Activated CD4-positive, alpha-beta T cell treated with anti-CD3 and anti-CD28 coated beads for 36 hours (primary cell): Measurements from ENCODE around the gene JPH4. TPM values are rescaled to one million over a fixed set of nuclear protein-coding genes. Genes with fewer than 3 reads are reported as not detected.

Experiments
- ATAC-seq: fragments of 200-7000 bp; cut with Tn5 transposase; one replicate; pipeline ENCODE4 v1.10.0; 2021; ENCODE audit warnings: mild to moderate bottlenecking, moderate library complexity
- CTCF ChIA-PET: fragments of 350-600 bp; sonication (Branson Sonifier 250); formaldehyde crosslinking; loops from one replicate; lab custom pipeline; 2021; ENCODE audit warnings: antibody characterized with exemption; lab: Charles Lee
- POLR2A ChIA-PET: fragments of 350-600 bp; sonication (Branson Sonifier 250); formaldehyde crosslinking; loops from one replicate; lab custom pipeline; 2021; ENCODE audit warnings: antibody characterized with exemption, inconsistent platforms; lab: Charles Lee
- DNase-seq: peaks from one replicate; pipeline ENCODE4 v3.0.0-alpha.2; 2020
- H3K27ac Mint-ChIP-seq: one replicate; pipeline ENCODE4 v1.8.0; 2021; ENCODE audit warnings: mixed read lengths
- H3K27me3 Mint-ChIP-seq: one replicate; pipeline ENCODE4 v1.8.0; 2021; ENCODE audit warnings: mixed read lengths
- H3K36me3 Mint-ChIP-seq: one replicate; pipeline ENCODE4 v1.8.0; 2021; ENCODE audit warnings: low read depth, mixed read lengths
- H3K4me1 Mint-ChIP-seq: one replicate; pipeline ENCODE4 v1.8.0; 2021; ENCODE audit warnings: mixed read lengths
- H3K4me3 Mint-ChIP-seq: one replicate; pipeline ENCODE4 v1.8.0; 2021; ENCODE audit warnings: mild to moderate bottlenecking, moderate library complexity, mixed read lengths
- H3K9me3 Mint-ChIP-seq: one replicate; pipeline ENCODE4 v1.8.0; 2021; ENCODE audit warnings: low read depth, mixed read lengths
- intact Hi-C, 2 experiments: fragments of 100-400 bp; cut with DNase I in 1 of 2; cut with micrococcal nuclease in 1 of 2; formaldehyde crosslinking; loops; one replicate each; pipeline versions ENCODE4 v1.14.2 to v1.15.1; 2022 to 2024; cut with DNase I, micrococcal nuclease
- total RNA-seq, 2 experiments: library from RNA; stranded (reverse); gene quantifications; one replicate each; pipeline ENCODE4 v1.2.3, GENCODE V29; 2021

The JPH4 gene
- total RNA-seq, 2 experiments from 2014 or later = not detected

- DNase-seq (no peak), ATAC-seq (no peak)
- ChIA-PET CTCF (interaction anchor here (0.7 to 8.9 kb wide), 15 partner anchors 8 to 239 kb away, joined by 3 to 150 read pairs (median 4); partner anchors contain the start of gene ZFHX2), POLR2A (no interaction called here)
- Mint-ChIP-seq H3K4me3 (no peak overlapping the region), H3K9me3 (no peaks in the 10 kb centered on the region), H3K36me3 (peaks cover 55% of the 10 kb centered on the region), H3K4me1 (peaks cover 37% of the 10 kb centered on the region), H3K27ac (no peak overlapping the region), H3K27me3 (no peaks in the 10 kb centered on the region)
- intact Hi-C loops = loop anchor here (1.0 kb wide), 3 partner anchors 79 to 234 kb away; no protein-coding TSS in a partner anchor
Measured at GRCh38 chr14:23561873-23562821, 16.4 kb downstream of the JPH4 start.

- peaks cover 51% of the 10 kb centered on the region for H3K36me3 Mint-ChIP-seq
- H3K4me3 Mint-ChIP-seq = no peak overlapping the region
- POLR2A ChIA-PET = no interaction called here
- H3K4me1 Mint-ChIP-seq = peaks cover 35% of the 10 kb centered on the region
- H3K27ac Mint-ChIP-seq = no peak overlapping the region
- H3K27me3 Mint-ChIP-seq = no peaks in the 10 kb centered on the region
- CTCF ChIA-PET = interaction anchor here (0.7 to 8.9 kb wide), 12 partner anchors 10 to 238 kb away, joined by 3 to 150 read pairs (median 4); partner anchors contain the start of gene ZFHX2
- intact Hi-C loops = no loop called here
- ATAC-seq = no peak
- H3K9me3 Mint-ChIP-seq = no peaks in the 10 kb centered on the region
- DNase-seq = no peak
Measured at GRCh38 chr14:23561259-23561658, 17.3 kb downstream of the JPH4 start.

- H3K4me3 Mint-ChIP-seq = no peak overlapping the region
- H3K27me3 Mint-ChIP-seq = no peaks in the 10 kb centered on the region
- peaks cover 47% of the 10 kb centered on the region for H3K36me3 Mint-ChIP-seq
- no peak for DNase-seq
- H3K27ac Mint-ChIP-seq = peak overlapping the region; percentile 48
- intact Hi-C loops = loop anchor here (1.0 to 10.0 kb wide), 6 partner anchors 82 to 882 kb away; partner anchors contain the start of genes ACIN1 (in 1 of the 2), C14orf119 (in 1 of the 2), PABPN1 (in 1 of the 2) and RABGGTA (in 1 of the 2)
- no peak for ATAC-seq
- ChIA-PET CTCF (interaction anchor here (0.5 to 8.9 kb wide), 22 partner anchors 7 to 742 kb away, joined by 3 to 150 read pairs (median 4); partner anchors contain the start of genes AP1G2 and NGDN), POLR2A (interaction anchor here (1.0 kb wide), 1 partner anchor 82 kb away, joined by 6 read pairs; no protein-coding TSS in a partner anchor)
- H3K4me1 Mint-ChIP-seq = peaks cover 35% of the 10 kb centered on the region
- H3K9me3 Mint-ChIP-seq = no peaks in the 10 kb centered on the region
Measured at GRCh38 chr14:23559926-23560520, 18.6 kb downstream of the JPH4 start.

- Mint-ChIP-seq H3K4me1 (peaks cover 35% of the 10 kb centered on the region), H3K36me3 (peaks cover 43% of the 10 kb centered on the region), H3K4me3 (no peak overlapping the region), H3K27ac (peak overlapping the region; percentile 33), H3K9me3 (no peaks in the 10 kb centered on the region), H3K27me3 (no peaks in the 10 kb centered on the region)
- no peak for ATAC-seq
- intact Hi-C loops = loop anchor here (1.0 to 10.0 kb wide), 6 partner anchors 81 to 883 kb away; partner anchors contain the start of genes ACIN1 (in 1 of the 2), C14orf119 (in 1 of the 2), PABPN1 (in 1 of the 2) and RABGGTA (in 1 of the 2)
- DNase-seq = peak; percentile 86
- CTCF ChIA-PET = interaction anchor here (0.6 to 8.9 kb wide), 19 partner anchors 8 to 319 kb away, joined by 3 to 150 read pairs (median 5); partner anchors contain the start of genes AP1G2 and NGDN
- POLR2A ChIA-PET = interaction anchor here (0.6 to 1.0 kb wide), 2 partner anchors 81 to 84 kb away, joined by 4 to 6 read pairs; no protein-coding TSS in a partner anchor
Measured at GRCh38 chr14:23559010-23559925, 19.3 kb downstream of the JPH4 start.

GRCh38 chr14:23558346-23559009 lies 20.1 kb downstream of the JPH4 start:
- Mint-ChIP-seq H3K9me3 (no peaks in the 10 kb centered on the region), H3K4me3 (no peak overlapping the region), H3K27me3 (no peaks in the 10 kb centered on the region), H3K36me3 (peaks cover 38% of the 10 kb centered on the region), H3K27ac (peak overlapping the region; percentile 52), H3K4me1 (peaks cover 35% of the 10 kb centered on the region)
- POLR2A ChIA-PET = interaction anchor here (0.6 kb wide), 1 partner anchor 83 kb away, joined by 4 read pairs; no protein-coding TSS in a partner anchor
- no peak for ATAC-seq
- CTCF ChIA-PET = interaction anchor here (0.6 to 8.9 kb wide), 15 partner anchors 9 to 550 kb away, joined by 3 to 150 read pairs (median 8); partner anchors contain the start of genes AP1G2 and NGDN
- intact Hi-C loops = loop anchor here (1.0 to 10.0 kb wide), 6 partner anchors 80 to 884 kb away; partner anchors contain the start of genes ACIN1 (in 1 of the 2), C14orf119 (in 1 of the 2), PABPN1 (in 1 of the 2) and RABGGTA (in 1 of the 2)
- DNase-seq = no peak

- DNase-seq (no peak), ATAC-seq (no peak)
- H3K4me1 Mint-ChIP-seq = peaks cover 34% of the 10 kb centered on the region
- ChIA-PET CTCF (interaction anchor here (0.6 to 8.9 kb wide), 11 partner anchors 9 to 550 kb away, joined by 3 to 150 read pairs (median 5); partner anchors contain the start of genes AP1G2 and NGDN), POLR2A (no interaction called here)
- peaks cover 35% of the 10 kb centered on the region for H3K36me3 Mint-ChIP-seq
- intact Hi-C loops = loop anchor here (2.0 to 10.0 kb wide), 5 partner anchors 229 to 884 kb away; partner anchors contain the start of genes ACIN1 (in 1 of the 2), C14orf119 (in 1 of the 2), PABPN1 (in 1 of the 2) and RABGGTA (in 1 of the 2)
- no peaks in the 10 kb centered on the region for H3K9me3 Mint-ChIP-seq
- H3K27me3 Mint-ChIP-seq = no peaks in the 10 kb centered on the region
- H3K4me3 Mint-ChIP-seq = peak overlapping the region; percentile 95
- peak overlapping the region; percentile 87 for H3K27ac Mint-ChIP-seq
Measured at GRCh38 chr14:23557946-23558345, 20.6 kb downstream of the JPH4 start.

GRCh38 chr14:23557521-23557920 lies 21.1 kb downstream of the JPH4 start:
- H3K36me3 Mint-ChIP-seq = peaks cover 32% of the 10 kb centered on the region
- H3K27me3 Mint-ChIP-seq = no peaks in the 10 kb centered on the region
- peak overlapping the region; percentile 95 for H3K4me3 Mint-ChIP-seq
- intact Hi-C loops = loop anchor here (5.0 to 10.0 kb wide), 4 partner anchors 235 to 885 kb away; partner anchors contain the start of genes ACIN1 (in 1 of the 2), C14orf119 (in 1 of the 2), PABPN1 (in 1 of the 2) and RABGGTA (in 1 of the 2)
- no peaks in the 10 kb centered on the region for H3K9me3 Mint-ChIP-seq
- POLR2A ChIA-PET = interaction anchor here (0.5 kb wide), 1 partner anchor 205 kb away, joined by 3 read pairs; no protein-coding TSS in a partner anchor
- peak overlapping the region; percentile 87 for H3K27ac Mint-ChIP-seq
- CTCF ChIA-PET = interaction anchor here (0.5 to 8.9 kb wide), 9 partner anchors 9 to 556 kb away, joined by 3 to 150 read pairs (median 8); partner anchors contain the start of genes AP1G2 and NGDN
- no peak for ATAC-seq
- DNase-seq = no peak
- H3K4me1 Mint-ChIP-seq = peaks cover 32% of the 10 kb centered on the region

GRCh38 chr14:23556700-23557440 lies 21.7 kb downstream of the JPH4 start:
- Mint-ChIP-seq H3K36me3 (peaks cover 29% of the 10 kb centered on the region), H3K9me3 (no peaks in the 10 kb centered on the region), H3K4me1 (peaks cover 34% of the 10 kb centered on the region), H3K27me3 (no peaks in the 10 kb centered on the region), H3K4me3 (peak overlapping the region; percentile 95), H3K27ac (peak overlapping the region; percentile 93)
- CTCF ChIA-PET = interaction anchor here (0.5 to 8.9 kb wide), 8 partner anchors 11 to 557 kb away, joined by 3 to 150 read pairs (median 4); partner anchors contain the start of gene AP1G2
- ATAC-seq (no peak), DNase-seq (peak; percentile 30)
- intact Hi-C loops = loop anchor here (1.0 to 10.0 kb wide), 8 partner anchors 10 to 885 kb away; partner anchors contain the start of genes NGDN (in 2 of the 2), PABPN1 (in 2 of the 2), ACIN1 (in 1 of the 2) and AP1G2 (in 1 of the 2)
- POLR2A ChIA-PET = interaction anchor here (0.5 kb wide), 1 partner anchor 205 kb away, joined by 3 read pairs; no protein-coding TSS in a partner anchor
